Midbrain (tissue), 1 donor: ENCODE measurements around the gene PARVB.

Experiments used
- DNase-seq: peaks from one replicate; lab custom pipeline; 2025; lab: John Stamatoyannopoulos, UW

The PARVB gene

DNA sequence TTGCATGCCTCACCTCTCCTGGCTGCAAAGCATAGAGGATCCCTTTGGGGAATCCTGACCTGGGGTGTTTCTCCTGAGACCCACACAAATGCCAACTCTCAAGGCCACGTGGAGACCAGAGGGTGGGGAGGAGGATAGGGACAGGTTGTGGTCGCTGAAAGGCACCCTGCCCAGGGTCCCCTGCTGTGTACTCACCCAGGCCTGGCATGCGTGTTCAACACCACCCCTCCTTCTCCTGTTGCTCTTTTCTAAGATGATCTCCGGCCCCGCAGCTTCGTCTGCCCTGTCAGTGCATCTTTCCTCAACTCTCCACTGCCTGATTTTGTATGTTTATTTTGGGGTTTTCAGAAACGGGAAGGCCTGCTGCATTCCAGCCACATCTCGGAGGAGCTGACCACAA is 112.0 kb downstream of the PARVB start:
- DNase-seq, result no peak

DNA sequence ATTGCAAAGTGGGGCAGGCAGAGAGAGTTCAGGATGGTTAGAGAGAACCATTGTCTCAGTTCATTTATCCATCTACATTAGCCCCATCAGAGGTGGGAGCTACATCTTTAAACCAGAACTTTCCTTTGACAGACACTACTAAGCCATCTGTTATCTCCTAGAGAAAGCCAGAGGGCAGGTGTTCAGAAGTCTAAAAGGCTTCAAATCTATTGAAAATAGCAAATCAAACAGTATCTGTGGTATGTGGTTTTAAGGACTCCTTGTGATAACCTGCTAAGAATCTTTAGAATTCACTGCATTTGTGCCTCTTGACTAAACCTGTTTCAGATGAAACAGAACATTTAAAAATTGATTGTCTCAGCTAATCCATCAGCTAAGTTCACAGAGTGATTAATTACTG is 112.7 kb downstream of the PARVB start:
- no peak for DNase-seq

GRCh38 chr22:44137415-44137814 is 113.3 kb downstream of the PARVB start:
- no peak for DNase-seq

DNA sequence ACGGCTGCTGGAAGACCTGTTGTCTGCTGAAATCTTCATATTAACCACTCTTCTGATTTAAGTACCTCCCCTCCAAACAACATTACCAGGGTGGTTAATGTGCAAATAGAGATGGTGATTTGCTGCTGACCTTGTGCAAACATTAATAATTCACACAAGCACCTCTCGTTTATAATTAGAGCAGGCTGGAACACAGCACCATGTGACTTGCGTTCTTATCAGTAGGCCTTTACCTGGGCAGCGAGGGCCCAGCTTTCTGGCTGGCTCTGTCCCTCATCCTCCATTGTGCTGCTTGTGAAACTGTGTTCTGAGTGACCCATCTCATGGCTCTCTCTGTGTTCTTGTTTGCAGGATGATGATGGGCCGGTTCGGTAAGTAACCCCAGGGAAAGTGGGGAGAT is 115.7 kb downstream of the PARVB start:
- DNase-seq, result no peak

GRCh38 chr22:44142421-44143104 is 118.5 kb downstream of the PARVB start:
- DNase-seq, result no peak

GRCh38 chr22:44143105-44143474 is 119.0 kb downstream of the PARVB start:
- DNase-seq, result no peak

DNA sequence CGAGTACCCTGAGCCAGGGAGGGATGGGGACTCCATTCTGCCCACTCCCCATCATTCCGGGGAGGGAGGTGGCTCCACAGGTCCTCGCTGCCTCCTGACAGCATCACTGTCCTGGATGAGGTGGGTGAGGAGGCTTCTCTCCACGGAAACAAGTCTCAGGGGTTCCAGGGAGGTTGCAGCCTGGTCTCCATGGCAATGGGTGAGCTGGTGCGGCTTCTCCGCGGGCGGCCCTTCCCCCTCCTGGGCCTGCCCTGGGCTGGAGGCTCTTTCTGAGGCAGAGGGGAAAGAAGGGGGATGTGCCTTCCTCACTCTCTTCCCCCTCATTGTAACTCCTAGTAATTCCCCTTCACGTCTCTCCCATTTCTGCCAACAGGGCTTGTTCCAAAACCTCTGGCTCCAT is 119.5 kb downstream of the PARVB start:
- DNase-seq, result no peak

DNA sequence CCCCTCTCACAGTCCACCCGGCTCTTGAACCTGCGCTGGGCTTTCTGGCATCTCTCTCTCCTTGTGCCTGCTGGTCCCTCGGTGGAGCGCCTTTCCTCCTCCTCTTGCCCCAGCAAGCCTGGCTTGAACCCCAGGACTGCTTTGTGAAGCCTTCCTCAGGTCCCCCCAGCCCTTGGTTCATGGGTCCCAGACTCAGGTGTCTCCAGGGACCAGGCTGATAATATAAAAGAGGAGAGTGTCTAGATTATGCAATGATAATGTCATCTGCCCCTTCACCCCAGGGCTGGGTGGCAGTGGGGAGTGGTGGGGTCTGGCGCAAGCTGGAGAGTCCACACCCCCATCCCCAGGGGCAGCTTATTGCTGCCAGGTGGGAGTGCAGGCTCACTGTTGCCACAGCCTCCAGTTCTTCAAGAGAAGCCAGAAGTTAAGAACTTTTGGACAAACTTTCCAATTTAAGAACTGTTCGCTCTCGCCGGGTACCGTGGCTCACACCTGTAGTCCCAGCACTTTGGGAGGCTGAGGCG is 120.0 kb downstream of the PARVB start:
- DNase-seq, result no peak

GRCh38 chr22:44145544-44145943 is 121.4 kb downstream of the PARVB start:
- DNase-seq, result no peak

DNA sequence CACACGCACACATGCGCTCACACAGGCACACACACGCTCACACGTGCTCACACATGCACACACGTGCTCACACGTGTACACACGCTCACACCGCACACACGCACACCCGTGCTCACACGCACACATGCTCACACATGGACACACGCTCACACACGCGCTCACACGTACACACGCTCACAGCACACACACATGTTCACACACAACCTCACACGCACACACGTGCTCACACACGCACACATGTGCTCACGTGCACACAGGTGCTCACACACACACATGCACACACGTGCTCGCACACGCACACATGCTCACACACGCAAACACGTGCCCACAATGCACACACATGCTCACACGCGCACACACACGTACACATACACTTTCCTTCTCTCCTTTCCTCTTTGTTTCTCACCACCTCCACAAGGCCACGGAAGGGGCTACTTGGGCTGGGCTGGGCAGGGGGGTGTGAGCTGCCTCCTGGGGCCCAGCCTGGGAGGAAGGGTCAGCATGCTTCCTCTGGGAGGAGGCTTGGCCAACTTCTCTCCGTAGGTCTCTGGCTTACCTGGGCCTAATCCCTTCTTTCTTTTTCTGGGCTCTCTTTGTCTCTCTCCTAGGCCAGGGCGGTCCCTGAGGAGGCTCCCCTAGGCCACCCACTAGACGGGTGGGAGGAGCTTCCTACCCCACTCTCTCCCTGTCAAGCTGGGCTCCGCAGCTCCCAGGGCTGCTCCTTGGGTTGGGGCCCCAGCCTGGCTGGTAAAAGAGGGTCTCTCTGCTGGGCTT is 122.2 kb downstream of the PARVB start:
- no peak for DNase-seq

- no peak for DNase-seq
Observed at GRCh38 chr22:44147008-44147645, 123.0 kb downstream of the PARVB start.

DNA sequence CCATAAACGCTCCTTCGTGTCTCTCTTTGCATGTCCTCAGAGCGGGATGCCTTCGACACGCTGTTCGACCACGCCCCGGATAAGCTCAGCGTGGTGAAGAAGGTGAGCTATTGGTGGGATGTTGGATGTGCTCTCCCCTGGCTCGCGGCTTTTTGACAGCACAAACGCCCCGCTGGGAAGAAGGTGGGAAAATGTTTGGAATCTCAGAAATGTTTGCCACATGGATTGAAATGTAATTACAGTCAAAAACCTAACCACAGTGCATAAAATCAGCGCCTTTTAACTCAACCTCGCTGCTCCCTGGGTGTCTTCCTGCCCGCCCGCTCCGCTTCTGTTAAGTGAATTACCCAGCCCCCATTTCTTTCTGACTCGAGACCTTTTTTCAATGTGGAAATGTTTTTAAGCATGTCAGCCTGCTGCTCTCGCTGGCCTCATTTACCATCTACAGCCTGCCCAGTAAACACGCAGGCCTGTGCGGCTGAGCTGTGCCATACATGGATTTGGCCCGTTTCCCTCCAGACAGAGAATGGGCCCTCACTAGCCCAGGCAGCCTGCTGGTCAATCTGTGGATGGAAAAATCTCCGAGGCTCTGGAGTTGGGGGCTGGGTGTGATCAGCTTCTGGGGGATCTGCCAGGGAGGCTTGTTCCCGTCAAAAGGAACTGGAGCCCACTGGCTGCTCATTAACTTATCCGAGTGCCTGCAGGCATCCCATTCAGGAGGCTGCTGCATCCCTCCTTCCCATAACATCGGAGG is 123.9 kb downstream of the PARVB start:
- no peak for DNase-seq

DNA sequence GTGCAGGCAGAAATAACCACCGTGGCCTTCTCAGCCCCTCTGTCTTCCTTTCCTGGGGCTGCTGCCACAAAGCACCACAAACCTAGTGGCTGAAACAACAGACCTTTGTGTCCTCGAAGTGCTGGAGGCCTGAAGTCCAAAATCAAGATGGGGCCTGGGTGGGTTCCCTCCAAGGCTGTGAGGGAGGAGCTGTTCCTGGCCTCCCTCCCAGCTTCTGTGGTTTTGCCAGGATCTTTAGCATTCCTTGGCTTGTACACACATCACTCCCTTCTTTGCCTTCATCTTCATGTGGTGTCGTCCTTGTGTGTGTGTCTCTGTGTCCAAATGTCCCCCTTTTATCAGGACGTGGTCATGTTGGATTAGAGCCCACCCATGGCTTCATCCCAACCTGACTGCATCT is 127.6 kb downstream of the PARVB start:
- no peak for DNase-seq

GRCh38 chr22:44153710-44154109 is 129.6 kb downstream of the PARVB start:
- DNase-seq, result no peak

- DNase-seq, result no peak
Observed at GRCh38 chr22:44154436-44154942, 130.4 kb downstream of the PARVB start.

DNA sequence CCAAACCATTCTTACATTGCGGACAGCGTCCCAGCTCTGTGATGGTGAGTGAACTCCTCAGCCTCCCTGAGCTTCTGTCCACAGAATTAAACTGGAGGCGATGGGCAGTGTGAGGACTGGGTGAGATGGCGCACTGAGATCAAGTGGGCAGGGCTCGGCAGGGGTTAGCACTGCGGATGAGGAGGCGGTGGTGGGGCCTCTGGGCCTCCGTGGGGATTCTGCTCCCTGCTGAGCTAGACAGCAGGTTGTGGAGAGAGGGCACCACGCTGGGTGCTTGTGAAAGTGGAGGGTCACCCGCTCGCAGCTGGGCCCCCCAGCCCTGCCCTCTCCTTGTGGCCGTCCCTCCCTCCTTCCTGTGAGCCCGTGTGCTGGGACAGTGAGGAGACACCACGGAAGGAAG is 131.0 kb downstream of the PARVB start:
- DNase-seq, result no peak

DNA sequence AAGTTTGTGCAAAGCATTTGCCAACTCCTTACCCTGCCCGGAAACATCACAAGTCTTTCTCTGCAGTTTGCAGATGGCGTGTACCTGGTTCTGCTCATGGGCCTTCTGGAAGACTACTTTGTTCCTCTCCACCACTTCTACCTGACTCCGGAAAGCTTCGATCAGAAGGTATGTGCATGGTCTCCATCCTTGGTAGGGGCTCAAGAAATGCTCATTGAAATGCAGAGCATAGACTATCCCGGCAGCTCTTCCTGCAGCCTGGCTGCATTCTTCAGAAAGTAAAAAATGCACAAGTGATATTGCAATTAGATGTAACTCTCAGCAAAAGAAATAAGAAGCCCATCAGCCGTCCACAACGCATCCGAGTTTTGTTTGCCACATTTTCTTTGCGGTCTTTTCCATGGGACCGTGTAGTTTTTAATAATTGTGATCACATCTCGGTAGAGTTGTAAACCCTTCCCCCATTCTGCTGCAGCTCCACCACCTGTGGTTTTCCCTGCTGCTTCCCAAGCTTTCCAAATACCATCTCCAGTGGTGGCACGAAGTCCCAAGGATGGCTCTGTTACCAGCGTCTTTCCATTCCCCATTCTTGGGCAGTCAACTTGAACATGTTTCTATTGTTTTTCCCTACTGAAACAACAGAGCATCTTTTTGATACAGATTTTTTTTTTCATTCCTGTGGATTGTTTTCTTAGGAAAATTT is 134.0 kb downstream of the PARVB start:
- no peak for DNase-seq

GRCh38 chr22:44158816-44159215 is 134.7 kb downstream of the PARVB start:
- no peak for DNase-seq

- DNase-seq, result no peak
Observed at GRCh38 chr22:44159221-44159620, 135.1 kb downstream of the PARVB start.

- no peak for DNase-seq
Observed at GRCh38 chr22:44159811-44160210, 135.7 kb downstream of the PARVB start.

DNA sequence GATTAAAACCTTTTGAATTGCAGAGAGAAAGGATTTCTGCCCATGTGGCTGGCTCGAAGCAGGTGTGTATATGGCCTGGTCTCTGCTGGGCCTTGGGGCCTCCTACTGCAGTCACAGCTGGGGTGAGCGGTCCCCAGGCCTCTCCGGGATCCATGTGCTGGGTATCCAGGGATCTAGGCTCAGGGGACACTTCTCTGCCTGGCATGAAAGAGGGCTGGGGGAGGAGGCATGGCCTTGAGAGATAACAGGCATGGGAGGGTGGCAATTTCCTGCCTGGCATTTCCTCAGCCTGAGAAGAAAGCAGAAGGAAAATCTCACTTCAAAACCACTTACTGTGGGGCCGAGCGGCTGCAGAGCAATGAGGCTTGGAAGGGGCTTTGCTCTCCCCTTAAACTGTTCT is 136.3 kb downstream of the PARVB start:
- no peak for DNase-seq
